Activated CD4-positive, alpha-beta T cell treated with anti-CD3 and anti-CD28 coated beads, Interleukin-2, amount 50 U/mL, for 4 hours (primary cell): ENCODE measurements around the gene SOD1.

Source experiments
- DNase-seq, 2 experiments: peaks; one replicate each; pipeline ENCODE4 v3.0.0-alpha.2; 2020

The SOD1 gene

GRCh38 chr21:31686272-31686915 is 26.9 kb downstream of the SOD1 start:
- no peak for DNase-seq

- no peak for DNase-seq
Observed at GRCh38 chr21:31687108-31687507, 27.6 kb downstream of the SOD1 start.

GRCh38 chr21:31688603-31689368 is 29.3 kb downstream of the SOD1 start:
- no peak for DNase-seq

DNA sequence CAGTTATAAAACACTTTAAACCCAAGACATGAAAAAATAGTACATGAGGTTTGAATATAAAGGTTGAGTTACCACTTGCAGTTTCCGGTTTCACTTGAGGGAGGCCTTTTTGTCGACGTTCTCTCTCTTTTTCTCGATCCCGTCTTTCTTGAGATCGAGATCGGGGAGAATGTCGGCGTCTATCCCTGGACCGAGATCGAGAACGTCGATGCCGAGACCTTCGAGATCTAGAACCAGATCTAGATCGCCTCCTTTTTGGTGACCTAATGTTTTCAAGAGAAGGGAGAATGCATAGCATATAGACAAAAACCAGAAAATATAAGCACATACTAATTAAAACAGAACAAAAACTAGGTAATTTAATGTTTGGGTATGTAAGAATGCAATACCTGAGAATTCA is 33.7 kb downstream of the SOD1 start:
- no peak for DNase-seq

DNA sequence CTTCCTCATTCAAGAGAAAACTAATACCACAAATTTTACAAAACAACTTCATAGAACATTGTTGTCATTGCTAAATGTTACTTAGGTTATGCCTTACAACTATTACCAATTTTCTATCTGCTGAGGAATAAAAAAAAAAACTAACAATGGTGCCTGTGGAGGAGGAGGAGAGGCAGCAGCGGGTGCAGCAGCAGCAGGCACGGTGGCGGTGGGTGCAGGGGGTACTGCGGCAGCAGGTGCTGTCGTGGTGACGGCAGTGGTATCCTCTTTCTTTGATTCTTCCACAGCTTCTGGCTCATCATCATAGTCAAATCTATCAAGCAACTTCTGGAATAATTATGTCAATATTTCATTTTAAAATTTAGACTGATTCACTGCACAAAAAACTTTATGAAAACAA is 36.9 kb downstream of the SOD1 start:
- no peak for DNase-seq

GRCh38 chr21:31698461-31698860 is 39.0 kb downstream of the SOD1 start:
- DNase-seq, result no peak

- DNase-seq, result no peak
Observed at GRCh38 chr21:31700040-31700439, 40.5 kb downstream of the SOD1 start.

- DNase-seq, result no peak
Observed at GRCh38 chr21:31706562-31706961, 47.1 kb downstream of the SOD1 start.

GRCh38 chr21:31707499-31707898 is 48.0 kb downstream of the SOD1 start:
- no peak for DNase-seq

DNA sequence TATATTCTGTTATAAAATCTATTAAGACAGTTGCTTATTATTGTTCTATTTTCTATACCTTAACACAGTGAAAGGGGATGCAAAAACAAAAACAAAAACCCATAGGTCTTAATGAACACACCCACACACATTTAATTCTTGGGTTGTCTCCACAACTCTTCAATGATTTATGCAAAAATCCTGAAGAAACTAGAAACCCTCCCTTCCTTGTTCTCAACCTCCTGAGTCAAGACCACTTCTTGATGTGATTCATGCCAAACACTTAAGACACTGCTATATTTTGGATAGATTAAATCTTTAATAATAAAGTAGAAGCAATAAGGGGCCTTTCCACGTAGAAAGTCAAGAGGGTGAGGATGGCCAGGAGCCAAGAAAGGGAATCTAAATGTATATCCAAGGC is 49.0 kb downstream of the SOD1 start:
- no peak for DNase-seq

- no peak for DNase-seq
Observed at GRCh38 chr21:31710586-31710985, 51.1 kb downstream of the SOD1 start.

DNA sequence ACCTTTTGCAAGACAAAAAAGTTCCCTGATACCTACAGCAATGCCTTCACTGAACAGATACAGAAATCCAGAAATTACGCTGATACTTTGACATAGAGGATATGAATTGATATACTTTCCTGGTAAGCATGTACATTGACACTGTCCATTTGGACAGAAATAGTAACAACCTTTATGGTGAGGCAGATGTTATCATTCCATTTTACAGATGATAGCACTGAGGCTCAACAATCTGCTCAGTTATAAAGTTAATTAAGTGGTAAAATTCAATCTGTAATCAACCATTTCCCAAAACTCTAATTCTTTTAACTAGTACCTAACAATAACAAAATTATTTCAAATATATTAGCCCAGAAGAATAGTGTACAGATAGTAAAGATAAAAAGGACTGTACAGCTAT is 51.8 kb downstream of the SOD1 start:
- DNase-seq, result no peak

DNA sequence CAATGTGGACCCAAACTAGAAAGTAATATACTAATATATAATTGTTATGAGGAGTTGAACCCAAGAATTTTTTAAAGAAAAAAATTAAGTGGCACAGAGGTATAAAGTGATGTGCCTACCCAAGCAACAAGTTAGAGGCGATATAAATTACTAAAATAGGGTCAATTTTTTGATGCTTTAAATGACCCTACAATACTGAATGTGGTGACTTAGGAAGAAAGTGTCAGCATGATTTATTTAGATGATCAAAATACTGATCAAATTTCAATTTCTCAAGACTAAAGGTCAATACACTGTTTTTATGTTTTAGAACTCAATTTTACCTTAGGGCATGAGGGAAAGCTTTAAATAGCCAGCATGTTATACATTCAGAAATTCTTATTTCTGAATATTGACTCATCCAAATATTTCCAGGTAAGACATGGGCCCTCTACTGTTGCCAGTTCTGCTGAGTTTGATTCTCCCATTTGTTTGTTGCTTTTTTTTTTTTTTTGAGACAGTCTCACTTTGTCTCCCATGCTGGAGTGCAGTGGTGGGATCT is 52.3 kb downstream of the SOD1 start:
- DNase-seq, result no peak

- no peak for DNase-seq
Observed at GRCh38 chr21:31713115-31713514, 53.6 kb downstream of the SOD1 start.

DNA sequence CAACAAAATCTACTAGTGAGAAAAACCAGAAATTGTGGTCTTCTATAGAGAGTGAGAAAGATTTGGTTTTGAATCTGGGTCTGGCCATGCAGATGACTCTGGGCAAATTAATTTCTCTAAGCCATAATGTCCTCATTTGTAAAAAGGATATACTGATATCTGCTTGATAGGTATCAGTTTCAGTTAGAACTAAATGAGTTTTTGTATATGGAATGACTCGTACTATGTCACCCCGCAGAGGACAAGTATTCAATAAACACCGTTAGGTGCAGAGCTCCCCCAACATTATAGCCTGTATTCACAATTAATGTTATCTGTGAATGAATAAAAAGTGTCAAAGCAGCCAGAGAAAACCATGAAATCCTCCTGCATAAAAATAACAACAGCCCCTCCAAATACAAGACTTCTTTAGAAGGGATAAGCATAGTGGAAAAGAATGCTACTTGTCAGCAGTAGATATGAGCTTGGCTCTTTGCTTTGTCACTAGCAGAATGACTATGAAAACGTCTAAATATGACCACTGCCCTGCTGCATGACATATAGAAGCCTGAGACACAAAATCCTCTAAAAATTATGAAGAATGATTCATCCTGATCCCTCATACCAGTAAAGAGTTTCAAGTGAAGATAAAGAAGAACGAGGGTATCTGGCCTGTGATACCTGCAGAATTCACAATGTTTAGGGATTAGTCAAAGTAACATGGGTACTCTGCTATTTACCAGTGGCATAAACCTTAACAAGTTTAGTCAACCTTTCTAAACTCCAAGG is 54.7 kb downstream of the SOD1 start:
- DNase-seq, result no peak

DNA sequence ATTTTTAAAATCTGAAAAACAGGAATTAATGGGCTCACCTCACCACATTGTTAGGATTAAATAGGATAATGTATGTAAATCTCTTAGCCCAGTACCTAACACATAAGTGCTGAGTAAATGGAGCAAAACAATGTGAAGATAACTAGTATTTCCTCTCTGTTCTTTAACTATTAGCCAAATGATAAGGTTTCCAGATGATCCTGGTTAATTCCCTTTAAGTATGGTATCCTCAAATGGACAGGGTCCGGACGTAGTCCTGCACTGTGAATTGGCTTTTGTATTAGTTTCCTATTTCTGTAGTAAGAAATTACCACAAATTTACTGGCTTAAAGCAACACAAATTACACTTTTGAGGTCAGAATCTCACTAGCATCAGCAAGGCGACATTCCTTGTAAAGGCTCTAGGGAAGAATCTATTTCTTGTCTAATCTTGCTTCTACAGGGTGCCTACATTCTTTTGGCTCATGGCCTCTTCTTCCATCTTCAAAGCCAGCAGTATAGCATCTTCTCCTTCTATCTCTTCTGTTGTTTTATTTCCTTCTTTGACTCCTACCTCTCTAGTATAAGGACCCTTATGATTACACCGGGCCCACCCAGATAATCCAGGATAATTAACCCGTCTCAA is 55.4 kb downstream of the SOD1 start:
- no peak for DNase-seq

- DNase-seq, result no peak
Observed at GRCh38 chr21:31716106-31716505, 56.6 kb downstream of the SOD1 start.
